D721Med (cell line): Measurements from ENCODE around the gene ATP5MG.
"Not testable (repeated sequence)": the region's sequence is repeated elsewhere in the genome, so short reads cannot be mapped to it uniquely, and the experiment has no call there.

Experiments used
- DNase-seq: peaks from one replicate; pipeline ENCODE4 v3.0.0; 2011; ENCODE audit warnings: low spot score; ENCODE audit not compliant: insufficient read length
- FAIRE-seq: peaks from 2 replicates; lab custom pipeline; 2011; peaks lifted over from hg19 to GRCh38; lab: Jason Lieb, UNC
- CTCF ChIP-seq: IDR thresholded peaks from 2 replicates; pipeline ENCODE4 v1.5.1; 2012; ENCODE audit warnings: mild to moderate bottlenecking, control low read depth; ENCODE audit not compliant: insufficient read depth; ENCODE audit errors: missing control alignments

Gene ATP5MG

GRCh38 chr11:118382954-118383353 lies 18.5 kb upstream of the ATP5MG start:
- no peak for TF ChIP-seq CTCF
- FAIRE-seq (no peak), DNase-seq (no peak)

- FAIRE-seq (no peak), DNase-seq (no peak)
- no peak for TF ChIP-seq CTCF
Observed at GRCh38 chr11:118383657-118384056, 17.7 kb upstream of the ATP5MG start.

DNA sequence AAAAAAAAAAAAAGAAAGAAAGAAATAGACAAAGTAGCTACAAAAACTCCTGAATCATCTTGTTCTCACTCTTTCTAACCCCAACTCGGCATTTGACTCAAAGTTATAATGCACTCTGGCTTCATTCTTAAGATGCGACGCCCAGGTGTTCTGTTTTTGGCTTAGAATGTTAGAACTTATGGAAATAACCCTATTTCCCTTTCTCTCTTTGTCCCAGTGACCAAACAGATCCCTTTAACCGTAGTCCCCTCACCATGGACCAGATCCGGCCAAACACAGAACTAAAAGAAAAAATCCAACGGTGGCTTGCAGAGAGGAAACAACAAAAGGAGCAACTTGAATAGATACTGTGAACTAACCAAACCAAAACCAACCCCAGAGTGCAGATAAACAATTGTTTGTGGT lies 5.3 kb upstream of the ATP5MG start:
- DNase-seq (no peak), FAIRE-seq (no peak)
- TF ChIP-seq CTCF: no peak

- no peak for TF ChIP-seq CTCF
- FAIRE-seq: no peak
- DNase-seq: no peak
Observed at GRCh38 chr11:118397448-118397847, 4.0 kb upstream of the ATP5MG start.

- no peak for TF ChIP-seq CTCF
- FAIRE-seq (no peak), DNase-seq (no peak)
Observed at GRCh38 chr11:118398791-118399559, 2.4 kb upstream of the ATP5MG start.

- TF ChIP-seq CTCF: no peak
- no peak for DNase-seq
- no peak for FAIRE-seq
Observed at GRCh38 chr11:118401880-118402590, 629 bp downstream of the ATP5MG start.

GRCh38 chr11:118402594-118402993 lies 1.2 kb downstream of the ATP5MG start:
- DNase-seq, FAIRE-seq: not testable (repeated sequence)
